Mesendoderm (in vitro differentiated cells): ENCODE results near the gene TEDC2.
A peak's percentile ranks its signal among the peaks of the same experiment; 100 is the strongest.

Experiments
- DNase-seq: peaks from one replicate; pipeline ENCODE4 v3.0.0; 2013
- H2AK5ac ChIP-seq: 2 replicates; pipeline ENCODE4 v1.6.1; 2013; ENCODE audit warnings: low read length, inconsistent platforms
- H2BK120ac ChIP-seq: 2 replicates; pipeline ENCODE4 v1.6.1; 2013; ENCODE audit warnings: low read depth, mild to moderate bottlenecking, low read length, moderate library complexity, mixed read lengths
- H2BK15ac ChIP-seq: replicated peaks from 2 replicates; pipeline ENCODE4 v1.6.1; 2013; ENCODE audit warnings: low read depth, mild to moderate bottlenecking, moderate library complexity
- H2BK5ac ChIP-seq: 2 replicates; pipeline ENCODE4 v1.6.1; 2013; ENCODE audit warnings: low read length, inconsistent platforms
- H3K18ac ChIP-seq: 2 replicates; pipeline ENCODE4 v1.6.1; 2013; ENCODE audit warnings: mild to moderate bottlenecking, low read length, mixed read lengths
- H3K23ac ChIP-seq: one replicate; pipeline ENCODE4 v1.6.1; 2013; ENCODE audit warnings: low read length
- H3K27ac ChIP-seq: 2 replicates; pipeline ENCODE4 v1.5.1; 2013; ENCODE audit warnings: low read depth, mild to moderate bottlenecking, inconsistent platforms, low read length, moderate library complexity
- H3K27me3 ChIP-seq: 2 replicates; pipeline ENCODE4 v1.6.1; 2013; ENCODE audit warnings: low read length, control low read depth, mild to moderate bottlenecking, inconsistent platforms; ENCODE audit not compliant: insufficient read depth, poor library complexity
- H3K36me3 ChIP-seq: 2 replicates; pipeline ENCODE4 v1.6.1; 2013; ENCODE audit warnings: low read length, inconsistent platforms; ENCODE audit not compliant: control insufficient read depth, insufficient read depth
- H3K4ac ChIP-seq: one replicate; pipeline ENCODE4 v1.6.1; 2013; ENCODE audit warnings: low read depth, mild to moderate bottlenecking, low read length, moderate library complexity
- H3K4me1 ChIP-seq: 2 replicates; pipeline ENCODE4 v1.6.1; 2013; ENCODE audit warnings: low read depth, low read length, inconsistent platforms; ENCODE audit not compliant: control insufficient read depth
- H3K4me2 ChIP-seq: 2 replicates; pipeline ENCODE4 v1.6.1; 2013; ENCODE audit warnings: low read length
- H3K4me3 ChIP-seq: 2 replicates; pipeline ENCODE4 v1.5.1; 2013; ENCODE audit warnings: mild to moderate bottlenecking, low read length
- H3K56ac ChIP-seq: one replicate; pipeline ENCODE4 v1.6.1; 2013; ENCODE audit warnings: low read length
- H3K79me1 ChIP-seq: 2 replicates; pipeline ENCODE4 v1.6.1; 2013; ENCODE audit warnings: low read length, inconsistent platforms
- H3K79me2 ChIP-seq: 2 replicates; pipeline ENCODE4 v1.6.1; 2013; ENCODE audit warnings: mild to moderate bottlenecking, low read length; ENCODE audit not compliant: control insufficient read depth, insufficient read depth
- H3K9ac ChIP-seq: 2 replicates; pipeline ENCODE4 v1.6.1; 2013; ENCODE audit warnings: low read length, inconsistent platforms
- H4K5ac ChIP-seq: one replicate; pipeline ENCODE4 v1.6.1; 2013; ENCODE audit warnings: low read length
- H4K8ac ChIP-seq: one replicate; pipeline ENCODE4 v1.6.1; 2013; ENCODE audit warnings: low read depth, mild to moderate bottlenecking, control low read depth, low read length, moderate library complexity
- WGBS: extraction: QIAGEN DNeasy Blood & Tissue Kit; methylation state at CpG from one replicate; pipeline ENCODE4 v1.1.7; 2013; ENCODE audit warnings: low lambda C conversion rate, missing lambda C conversion rate; ENCODE audit not compliant: insufficient coverage; ENCODE audit errors: extremely low coverage; 5-methylcytosine and 5-hydroxymethylcytosine counted together

The TEDC2 gene

GRCh38 chr16:2511128-2511800 lies 51.4 kb downstream of the TEDC2 start:
- Histone ChIP-seq H2BK15ac (no peak overlapping the region), H3K56ac (peak overlapping the region; percentile 73), H3K18ac (no peak overlapping the region), H3K27me3 (no peaks in the 10 kb centered on the region), H3K36me3 (no peaks in the 10 kb centered on the region), H3K4me2 (no peak overlapping the region), H2BK5ac (no peak overlapping the region), H3K4me3 (no peak overlapping the region), H3K23ac (no peak overlapping the region), H3K27ac (no peak overlapping the region), H2AK5ac (no peak overlapping the region), H4K8ac (no peak overlapping the region), H3K79me1 (peaks cover 10% of the 10 kb centered on the region), H2BK120ac (no peak overlapping the region), H3K4ac (no peak overlapping the region), H3K4me1 (peaks cover 2% of the 10 kb centered on the region), H4K5ac (no peak overlapping the region), H3K79me2 (peaks cover 23% of the 10 kb centered on the region), H3K9ac (peak overlapping the region; percentile 32)
- DNase-seq, result peak; percentile 47
- no CpG with 5 or more reads among the region's 24 CpGs for WGBS

GRCh38 chr16:2511996-2512734 lies 52.3 kb downstream of the TEDC2 start:
- H3K4me2 ChIP-seq, result no peak overlapping the region
- no peak overlapping the region for H3K27ac ChIP-seq
- no peak overlapping the region for H2BK120ac ChIP-seq
- no peak overlapping the region for H2AK5ac ChIP-seq
- peaks cover 2% of the 10 kb centered on the region for H3K4me1 ChIP-seq
- no peak for DNase-seq
- no peaks in the 10 kb centered on the region for H3K36me3 ChIP-seq
- H3K56ac ChIP-seq, result peak overlapping the region; percentile 73
- no peak overlapping the region for H4K8ac ChIP-seq
- H4K5ac ChIP-seq, result no peak overlapping the region
- H3K4ac ChIP-seq, result no peak overlapping the region
- peaks cover 32% of the 10 kb centered on the region for H3K79me2 ChIP-seq
- H2BK15ac ChIP-seq, result no peak overlapping the region
- no CpG with 5 or more reads among the region's 17 CpGs for WGBS
- H3K27me3 ChIP-seq, result no peaks in the 10 kb centered on the region
- H3K18ac ChIP-seq, result no peak overlapping the region
- no peak overlapping the region for H2BK5ac ChIP-seq
- no peak overlapping the region for H3K23ac ChIP-seq
- H3K9ac ChIP-seq, result no peak overlapping the region
- peaks cover 17% of the 10 kb centered on the region for H3K79me1 ChIP-seq
- H3K4me3 ChIP-seq, result no peak overlapping the region

GRCh38 chr16:2512735-2513404 lies 53.0 kb downstream of the TEDC2 start:
- Histone ChIP-seq H3K79me1 (peaks cover 17% of the 10 kb centered on the region), H2BK5ac (no peak overlapping the region), H3K27me3 (no peaks in the 10 kb centered on the region), H3K4ac (no peak overlapping the region), H3K4me1 (peaks cover 2% of the 10 kb centered on the region), H3K27ac (peak overlapping the region; percentile 94), H2BK15ac (no peak overlapping the region), H3K56ac (peak overlapping the region; percentile 91), H3K23ac (peak overlapping the region; percentile 15), H3K9ac (peak overlapping the region; percentile 81), H3K4me3 (no peak overlapping the region), H3K36me3 (no peaks in the 10 kb centered on the region), H3K79me2 (peaks cover 39% of the 10 kb centered on the region), H3K4me2 (peak overlapping the region; percentile 63), H2BK120ac (no peak overlapping the region), H2AK5ac (no peak overlapping the region), H4K5ac (no peak overlapping the region), H4K8ac (peak overlapping the region; percentile 43), H3K18ac (peak overlapping the region; percentile 21)
- peak; percentile 53 for DNase-seq
- no CpG with 5 or more reads among the region's 15 CpGs for WGBS

GRCh38 chr16:2513405-2514332 lies 53.8 kb downstream of the TEDC2 start, which contains the start of gene ATP6V0C:
Gene ATP6V0C (plus strand): TSS chr16:2513952. CDS start chr16:2514104, 152 bp downstream.
- peak within 1 kb of the TSS; percentile 84 for H3K4ac ChIP-seq
- peak within 1 kb of the TSS; percentile 15 for H3K23ac ChIP-seq
- DNase-seq, result peak; percentile 93
- no peak within 1 kb of the TSS for H4K5ac ChIP-seq
- peak within 1 kb of the TSS; percentile 98 for H3K56ac ChIP-seq
- peaks cover 2% of the 10 kb centered on the region for H3K4me1 ChIP-seq
- no peak within 1 kb of the TSS for H2AK5ac ChIP-seq
- H4K8ac ChIP-seq, result peak within 1 kb of the TSS; percentile 43
- peak within 1 kb of the TSS; percentile 94 for H3K27ac ChIP-seq
- no CpG with 5 or more reads among the region's 122 CpGs for WGBS
- peaks cover 17% of the 10 kb centered on the region for H3K79me1 ChIP-seq
- H3K4me3 ChIP-seq, result peak within 1 kb of the TSS; percentile 73
- peak within 1 kb of the TSS; percentile 89 for H3K9ac ChIP-seq
- peak within 1 kb of the TSS; percentile 83 for H3K18ac ChIP-seq
- H2BK120ac ChIP-seq, result peak within 1 kb of the TSS; percentile 19
- H2BK5ac ChIP-seq, result no peak within 1 kb of the TSS
- H3K4me2 ChIP-seq, result peak within 1 kb of the TSS; percentile 91
- H3K79me2 ChIP-seq, result peaks cover 47% of the 10 kb centered on the region
- no peak within 1 kb of the TSS for H2BK15ac ChIP-seq
- no peaks in the 10 kb centered on the region for H3K36me3 ChIP-seq
- no peaks in the 10 kb centered on the region for H3K27me3 ChIP-seq
